Forelimb muscle (tissue), 1 donor: ENCODE measurements around the gene CCDC61. TPM values are rescaled to one million over a fixed set of nuclear protein-coding genes. Genes with fewer than 3 reads are reported as not detected.

ENCODE experiments used
- DNase-seq: peaks from one replicate; pipeline ENCODE4 v3.0.0-alpha.2; 2013; ENCODE audit warnings: low read depth
- polyA plus RNA-seq: library from polyadenylated mRNA; unstranded; fragments of 120-200 nt; gene quantifications from one replicate; pipeline ENCODE4 v1.2.1, GENCODE V29; 2013; ENCODE audit not compliant: insufficient read length

The CCDC61 gene
- polyA plus RNA-seq, 1 donor: 6.9 TPM

GRCh38 chr19:45973553-45974338, 21.5 kb upstream of the CCDC61 start, which contains the start of gene NOVA2:
TSS of gene NOVA2 (minus strand) at chr19:45973865. CDS start at chr19:45973351, 514 bp downstream.
- DNase-seq: no peak

- DNase-seq: no peak
Measured at GRCh38 chr19:45975306-45976070, 19.8 kb upstream of the CCDC61 start.

GRCh38 chr19:45976178-45976577, 19.1 kb upstream of the CCDC61 start:
- DNase-seq: no peak

GRCh38 chr19:45978156-45978555, 17.1 kb upstream of the CCDC61 start:
- DNase-seq: no peak

GRCh38 chr19:45981350-45981749, 13.9 kb upstream of the CCDC61 start:
- DNase-seq: no peak

- no peak for DNase-seq
Measured at GRCh38 chr19:45985321-45985720, 9.9 kb upstream of the CCDC61 start.

- DNase-seq: no peak
Measured at GRCh38 chr19:45990113-45990728, 5.0 kb upstream of the CCDC61 start.

- DNase-seq: no peak
Measured at GRCh38 chr19:45994456-45994997, 740 bp upstream of the CCDC61 start.

GRCh38 chr19:45995715-45996385, 583 bp downstream of the CCDC61 start:
- no peak for DNase-seq

GRCh38 chr19:45996933-45997332, 1.7 kb downstream of the CCDC61 start:
- DNase-seq: no peak

- no peak for DNase-seq
Measured at GRCh38 chr19:45998834-45999233, 3.6 kb downstream of the CCDC61 start.

GRCh38 chr19:45999653-46000121, 4.4 kb downstream of the CCDC61 start:
- no peak for DNase-seq

- DNase-seq: no peak
Measured at GRCh38 chr19:46000491-46001246, 5.4 kb downstream of the CCDC61 start.

- DNase-seq: no peak
Measured at GRCh38 chr19:46002678-46003275, 7.5 kb downstream of the CCDC61 start.

GRCh38 chr19:46006411-46006810, 11.1 kb downstream of the CCDC61 start:
- DNase-seq: no peak

- no peak for DNase-seq
Measured at GRCh38 chr19:46009530-46010510, 14.6 kb downstream of the CCDC61 start.

- DNase-seq: no peak
Measured at GRCh38 chr19:46014534-46014933, 19.3 kb downstream of the CCDC61 start.

GRCh38 chr19:46014941-46015686, 19.8 kb downstream of the CCDC61 start:
- DNase-seq: no peak
